ENCODE measurements around the gene ANO10.
"Not testable (repeated sequence)": the region's sequence is repeated elsewhere in the genome, so short reads cannot be mapped to it uniquely, and the experiment has no call there.

Gene ANO10

DNA sequence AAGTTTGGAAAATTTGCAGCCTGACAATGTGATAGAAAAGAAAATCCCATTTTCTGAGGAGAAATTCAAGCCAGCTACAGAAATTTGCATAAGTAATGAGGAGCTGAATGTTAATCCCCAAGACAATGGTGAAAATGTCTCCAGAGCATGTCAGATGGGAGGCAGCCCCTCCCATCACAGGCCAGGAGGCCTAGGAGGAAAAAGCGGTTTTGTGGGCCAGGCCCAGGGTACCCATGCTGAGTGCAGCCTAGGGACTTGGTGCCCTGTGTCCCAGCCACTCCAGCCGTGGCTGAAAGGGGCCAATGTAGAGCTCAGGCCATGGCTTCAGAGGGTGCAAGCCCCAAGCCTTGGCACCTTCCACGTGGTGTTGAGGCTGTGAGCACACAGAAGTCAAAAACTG lies 159.2 kb downstream of the ANO10 start:
- DNase-seq = not testable (repeated sequence)

DNA sequence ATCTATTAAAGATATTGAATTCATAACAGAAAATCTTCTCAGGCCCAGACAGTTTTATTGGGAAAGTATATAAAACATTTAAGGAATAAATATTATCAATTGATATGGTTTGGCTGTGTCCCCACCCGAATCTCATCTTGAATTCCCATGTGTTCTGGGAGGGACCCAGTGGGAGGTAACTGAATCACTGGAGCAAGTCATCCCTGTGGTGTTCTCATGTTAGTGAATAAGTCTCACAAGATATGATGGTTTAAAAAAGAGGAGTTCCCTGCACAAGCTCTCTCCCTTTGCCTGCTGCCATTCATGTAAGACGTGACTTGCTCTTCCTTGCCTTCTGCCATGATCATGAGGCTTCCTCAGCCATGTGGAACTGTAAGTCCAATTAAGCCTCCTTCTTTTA lies 160.5 kb downstream of the ANO10 start:
- DNase-seq = no peak

DNA sequence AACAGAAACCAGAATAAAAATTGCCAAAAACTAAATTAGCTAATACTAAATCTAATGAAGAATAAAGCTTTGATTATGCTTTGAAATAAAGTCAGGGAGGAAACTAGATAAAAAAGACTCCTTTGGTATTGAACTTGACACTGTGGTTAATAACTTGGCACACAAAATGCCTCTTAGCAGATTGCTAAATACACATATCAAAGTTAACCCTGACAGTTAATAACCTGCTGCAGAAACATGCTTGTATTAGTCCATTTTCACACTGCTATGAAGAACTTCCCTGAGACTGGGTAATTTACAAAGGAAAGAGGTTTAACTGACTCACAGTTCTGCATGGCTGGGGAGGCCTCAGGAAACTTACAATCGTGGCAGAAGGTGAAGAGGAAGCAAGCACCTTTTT lies 164.8 kb downstream of the ANO10 start:
- not testable (repeated sequence) for DNase-seq

- DNase-seq = no peak
Observed at GRCh38 chr3:43455233-43455632, 166.6 kb downstream of the ANO10 start.

GRCh38 chr3:43453981-43454380 lies 167.8 kb downstream of the ANO10 start:
- no peak for DNase-seq

DNA sequence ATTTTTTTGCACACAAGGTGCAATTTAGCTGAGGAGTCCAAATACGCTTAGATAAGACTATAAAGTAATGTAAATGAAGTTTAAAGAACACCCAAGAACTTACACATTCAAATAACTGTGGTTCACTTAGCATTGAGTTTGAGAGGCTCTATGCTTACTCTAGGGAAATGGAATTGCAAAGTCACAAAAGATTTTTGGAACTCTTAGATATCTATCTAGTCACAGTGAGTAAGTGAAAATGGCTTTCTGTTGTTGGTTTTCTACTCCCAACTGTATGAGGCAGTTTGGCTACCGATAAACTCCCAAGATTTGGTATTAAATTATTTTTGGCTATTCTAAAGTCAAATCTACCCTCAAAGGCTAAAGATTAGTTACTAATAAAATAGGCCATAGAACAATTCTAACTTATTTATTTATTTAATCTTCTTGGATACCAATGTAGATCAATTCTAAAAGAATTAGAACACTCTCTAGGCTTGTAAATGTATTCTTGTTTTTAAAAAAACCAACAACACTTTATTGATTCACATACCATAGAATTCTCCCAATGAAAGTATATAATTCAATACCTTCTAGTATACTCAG lies 170.0 kb downstream of the ANO10 start:
- DNase-seq = no peak

DNA sequence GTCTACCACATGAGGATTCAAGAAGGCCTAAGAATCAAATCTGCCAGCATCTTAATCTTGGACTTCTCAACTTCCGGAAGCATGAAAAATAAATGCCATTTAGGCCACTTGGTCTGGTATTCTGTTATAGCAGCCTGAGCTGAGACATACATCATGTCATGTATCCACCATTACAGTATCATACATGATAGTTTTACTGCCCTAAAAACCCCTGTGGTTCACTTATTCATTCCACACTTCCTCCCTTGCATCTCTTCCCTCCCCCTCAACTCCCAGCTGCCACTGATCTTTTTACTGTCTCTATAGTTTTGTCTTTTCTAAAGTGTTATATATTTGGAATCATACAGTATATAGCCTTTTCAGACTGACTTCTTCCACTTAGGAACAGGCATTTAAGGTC lies 173.7 kb downstream of the ANO10 start:
- DNase-seq = no peak

DNA sequence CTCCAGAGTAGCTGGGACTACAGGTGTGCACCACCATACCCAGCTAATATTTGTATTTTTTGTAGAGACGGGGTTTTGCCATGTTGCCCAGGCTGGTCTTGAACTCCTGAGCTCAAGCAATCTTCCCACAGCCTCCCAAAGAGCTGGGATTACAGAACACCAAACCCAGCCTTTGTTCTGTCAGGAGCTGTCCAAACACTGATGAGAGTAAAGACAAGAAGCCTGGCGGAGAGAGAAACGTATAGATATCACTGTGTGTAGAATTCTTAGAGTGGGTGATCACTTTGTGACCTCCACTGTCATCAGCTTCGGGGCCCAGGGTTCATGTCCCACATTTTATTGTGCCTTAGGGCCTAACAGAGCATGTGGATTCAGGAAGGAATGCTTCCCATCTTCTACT lies 176.0 kb downstream of the ANO10 start:
- no peak for DNase-seq

- DNase-seq = no peak
Observed at GRCh38 chr3:43442872-43443395, 178.9 kb downstream of the ANO10 start.

DNA sequence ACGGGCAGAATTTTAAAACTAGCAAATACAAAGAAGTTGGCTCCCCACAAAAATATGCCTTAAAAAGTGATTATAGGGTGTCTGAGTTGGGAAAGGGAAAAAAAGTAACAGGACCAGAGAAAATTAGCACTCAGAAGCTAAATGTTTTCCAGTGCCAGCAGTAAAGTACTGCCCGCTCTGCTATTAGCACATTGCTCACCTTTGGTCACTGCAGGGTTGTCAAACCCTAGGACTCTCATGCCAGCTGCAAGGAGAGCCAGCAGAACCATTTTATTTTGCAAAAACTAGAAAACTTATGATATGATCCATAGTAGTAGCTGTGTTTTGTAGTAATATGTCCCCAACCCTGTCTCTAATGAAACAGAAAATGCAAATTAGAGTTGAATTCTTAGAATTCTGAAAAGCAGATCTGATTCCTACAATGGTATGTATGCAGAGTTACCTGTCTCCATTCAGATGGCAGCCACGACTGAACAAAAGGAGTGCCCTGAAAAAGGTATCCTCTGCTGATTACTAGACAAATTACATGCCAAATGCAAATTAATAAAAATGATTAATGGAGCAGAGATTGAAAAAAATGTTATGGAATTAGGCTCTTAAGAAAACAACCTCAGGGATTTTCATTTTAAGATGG lies 185.2 kb downstream of the ANO10 start:
- DNase-seq = no peak

DNA sequence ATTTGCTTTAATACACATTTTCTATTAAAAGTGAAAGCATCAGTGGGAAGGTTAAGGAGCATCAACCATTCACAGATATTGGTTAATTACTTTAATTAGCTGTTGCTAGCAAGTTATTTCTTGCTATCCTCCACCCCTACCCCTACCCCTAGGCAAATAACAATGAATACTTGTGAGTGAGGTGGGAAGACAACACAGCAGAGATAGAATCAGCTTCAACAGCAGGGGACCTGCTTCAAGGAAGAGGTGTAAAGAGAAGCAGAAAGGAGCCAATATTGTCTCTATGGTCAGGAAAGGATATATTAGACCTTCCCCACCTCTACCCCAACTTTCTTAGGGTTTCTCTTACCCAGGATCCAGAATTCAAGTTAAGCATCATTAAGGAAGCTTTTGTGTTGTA lies 186.1 kb downstream of the ANO10 start:
- no peak for DNase-seq

GRCh38 chr3:43434431-43434830 lies 187.4 kb downstream of the ANO10 start:
- no peak for DNase-seq

GRCh38 chr3:43432462-43432861 lies 189.3 kb downstream of the ANO10 start:
- no peak for DNase-seq

- no peak for DNase-seq
Observed at GRCh38 chr3:43426388-43426787, 195.4 kb downstream of the ANO10 start.

DNA sequence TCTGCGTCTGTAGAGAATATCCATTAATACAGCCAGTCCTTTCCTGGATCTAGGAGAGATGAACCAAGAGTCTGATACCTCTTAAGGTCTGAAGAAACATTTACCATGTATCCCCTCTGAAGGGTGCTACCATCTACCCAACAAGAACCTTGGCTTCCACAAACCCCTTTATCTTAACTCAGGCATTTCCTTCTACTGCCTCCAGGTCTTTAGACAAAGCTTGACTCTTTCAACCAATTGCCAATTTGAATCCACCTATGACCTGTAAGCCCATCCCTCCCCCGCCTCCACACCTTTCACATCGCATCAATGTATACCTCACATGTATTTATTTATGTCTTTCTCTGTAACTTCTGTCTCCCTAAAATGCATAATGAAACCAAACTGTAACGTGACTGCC lies 196.0 kb downstream of the ANO10 start:
- DNase-seq = no peak

GRCh38 chr3:43423639-43424038 lies 198.2 kb downstream of the ANO10 start:
- DNase-seq = no peak

GRCh38 chr3:43423142-43423541 lies 198.7 kb downstream of the ANO10 start:
- no peak for DNase-seq

DNA sequence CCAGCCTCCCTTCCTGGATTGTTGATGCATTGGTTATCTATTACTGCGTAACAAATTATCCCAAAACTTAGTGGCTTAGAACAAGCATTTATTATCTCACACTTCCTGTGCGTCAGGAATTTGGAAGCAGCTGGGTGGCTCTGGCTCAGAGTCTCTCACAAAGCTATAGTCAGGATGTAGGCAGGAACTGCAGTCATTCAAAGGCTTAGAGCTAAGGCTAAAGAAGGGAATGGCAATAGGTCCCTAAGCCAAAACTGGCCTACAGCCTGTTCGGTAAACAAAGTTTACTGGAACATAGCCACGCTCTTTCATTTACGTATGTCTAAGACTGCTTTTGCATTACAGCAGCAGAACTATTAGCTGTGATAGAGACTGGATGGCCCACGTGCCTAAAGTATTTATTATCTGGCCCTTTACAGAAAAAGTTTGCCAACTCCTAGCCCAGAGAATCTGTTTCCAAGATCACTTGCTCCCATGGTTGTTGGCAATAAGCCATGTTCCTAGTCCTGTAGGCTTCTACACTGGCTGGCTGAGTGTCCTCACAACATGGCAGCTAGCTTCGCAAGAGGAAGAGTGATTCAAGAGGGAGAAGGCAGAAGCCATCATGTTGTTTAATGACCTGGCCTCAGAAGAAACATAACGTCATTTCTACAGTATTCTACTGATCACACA lies 203.1 kb downstream of the ANO10 start:
- DNase-seq = no peak

DNA sequence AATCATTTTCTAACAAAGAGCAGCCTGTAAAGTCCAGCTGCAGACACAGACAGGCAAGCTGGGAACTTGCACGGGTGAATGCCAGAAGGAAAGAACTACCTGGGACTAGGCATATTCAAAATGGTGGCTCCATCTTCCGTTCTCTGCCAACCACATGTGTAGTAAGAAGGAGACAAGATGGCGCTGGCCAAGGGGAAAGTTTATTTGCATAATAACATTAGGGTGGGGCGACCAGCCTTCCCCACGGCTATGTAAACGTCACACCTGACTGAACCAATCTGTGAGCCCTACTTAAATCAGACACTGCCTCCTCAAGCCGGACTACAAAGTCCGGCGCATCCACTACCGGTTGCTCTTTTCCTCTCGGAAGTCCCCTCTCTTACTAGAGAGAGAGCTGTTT lies 204.7 kb downstream of the ANO10 start:
- DNase-seq = no peak

DNA sequence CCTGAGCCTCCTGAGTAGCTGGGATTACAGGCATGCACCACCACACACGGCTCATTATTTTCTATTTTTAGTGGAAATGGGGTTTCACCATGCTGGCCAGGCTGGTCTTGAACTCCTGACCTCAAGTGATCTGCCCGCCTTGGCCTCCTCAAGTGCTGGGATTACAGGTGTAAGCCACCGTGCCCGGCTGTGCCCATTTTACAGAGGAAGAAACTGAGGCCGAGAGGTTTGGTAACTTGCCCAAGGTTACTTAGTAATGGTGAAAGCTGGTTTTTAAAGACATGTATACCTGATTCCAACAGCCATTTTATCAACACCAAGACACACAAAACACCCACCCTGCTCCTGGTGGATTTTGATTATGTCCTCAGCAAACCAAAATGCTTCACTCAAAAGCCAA lies 206.7 kb downstream of the ANO10 start:
- DNase-seq = no peak

GRCh38 chr3:43413676-43414368 lies 208.0 kb downstream of the ANO10 start:
- DNase-seq = no peak

DNA sequence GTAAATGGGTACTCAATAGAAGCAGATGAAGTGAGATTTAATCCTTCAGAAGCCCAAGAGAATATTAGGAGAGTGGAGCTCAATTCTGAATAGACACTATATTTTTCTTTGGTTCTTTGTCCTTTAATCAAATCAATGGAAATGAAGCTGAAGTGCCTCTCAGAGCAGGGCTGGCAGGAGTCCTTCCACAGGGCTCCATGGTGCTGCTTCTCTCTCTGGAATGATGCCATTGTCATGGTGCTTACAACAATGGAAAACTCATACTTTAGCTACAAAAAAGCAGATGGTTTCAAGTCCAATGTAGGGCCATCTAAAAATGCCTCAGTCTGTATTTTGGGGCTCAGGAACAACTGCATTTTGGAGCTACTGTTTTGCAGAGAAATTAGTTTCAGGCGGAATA lies 210.4 kb downstream of the ANO10 start:
- DNase-seq = no peak

- DNase-seq = no peak
Observed at GRCh38 chr3:43410592-43410991, 211.2 kb downstream of the ANO10 start.

- DNase-seq = no peak
Observed at GRCh38 chr3:43409506-43409905, 212.3 kb downstream of the ANO10 start.

Measured in activated CD4-positive, CD25-positive, alpha-beta regulatory T cell (primary cell).